ENCODE data around the gene AKNA.

Gene AKNA

GRCh38 chr9:114348261-114348905, 39.4 kb downstream of the AKNA start:
- H3K27me3 ChIP-seq (ENCODE audit: control insufficient read depth, insufficient read depth, low read length, poor library complexity, severe bottlenecking), result no peaks in the 10 kb centered on the region
- no peaks in the 10 kb centered on the region for H3K9me3 ChIP-seq (ENCODE audit: control insufficient read depth, low read length)
- H3K4me3 ChIP-seq (ENCODE audit: insufficient read depth, low read depth, low read length), result no peak overlapping the region
- H3K27ac ChIP-seq (ENCODE audit: insufficient read depth, low read depth, low read length, poor library complexity, severe bottlenecking), result no peak overlapping the region
- peaks cover 10% of the 10 kb centered on the region for H3K36me3 ChIP-seq (ENCODE audit: control insufficient read depth, insufficient read depth, low read length)
- peaks cover 13% of the 10 kb centered on the region for H3K4me1 ChIP-seq (ENCODE audit: control insufficient read depth, insufficient read depth, low read length)
- WGBS, 2 experiments, result 85% methylated on average over 12 of the region's 12 CpGs

- peaks cover 13% of the 10 kb centered on the region for H3K4me1 ChIP-seq (ENCODE audit: control insufficient read depth, insufficient read depth, low read length)
- no peaks in the 10 kb centered on the region for H3K9me3 ChIP-seq (ENCODE audit: control insufficient read depth, low read length)
- H3K4me3 ChIP-seq (ENCODE audit: insufficient read depth, low read depth, low read length), result no peak overlapping the region
- no peaks in the 10 kb centered on the region for H3K27me3 ChIP-seq (ENCODE audit: control insufficient read depth, insufficient read depth, low read length, poor library complexity, severe bottlenecking)
- WGBS, 2 experiments, result 85 to 87% methylated on average over 15 of the region's 15 CpGs
- no peak overlapping the region for H3K27ac ChIP-seq (ENCODE audit: insufficient read depth, low read depth, low read length, poor library complexity, severe bottlenecking)
- H3K36me3 ChIP-seq (ENCODE audit: control insufficient read depth, insufficient read depth, low read length), result peaks cover 10% of the 10 kb centered on the region
These were observed 40.1 kb downstream of the AKNA start for GRCh38 chr9:114347675-114348074.

GRCh38 chr9:114346146-114346545, 41.6 kb downstream of the AKNA start:
- Histone ChIP-seq H3K4me1 (ENCODE audit: control insufficient read depth, insufficient read depth, low read length) (peaks cover 13% of the 10 kb centered on the region), H3K36me3 (ENCODE audit: control insufficient read depth, insufficient read depth, low read length) (peaks cover 10% of the 10 kb centered on the region), H3K27me3 (ENCODE audit: control insufficient read depth, insufficient read depth, low read length, poor library complexity, severe bottlenecking) (no peaks in the 10 kb centered on the region), H3K27ac (ENCODE audit: insufficient read depth, low read depth, low read length, poor library complexity, severe bottlenecking) (no peak overlapping the region), H3K4me3 (ENCODE audit: insufficient read depth, low read depth, low read length) (no peak overlapping the region), H3K9me3 (ENCODE audit: control insufficient read depth, low read length) (no peaks in the 10 kb centered on the region)
- 95 to 97% methylated on average over 11 of the region's 11 CpGs for WGBS, 2 experiments

GRCh38 chr9:114345493-114346065, 42.2 kb downstream of the AKNA start:
- Histone ChIP-seq H3K36me3 (ENCODE audit: control insufficient read depth, insufficient read depth, low read length) (peaks cover 10% of the 10 kb centered on the region), H3K27me3 (ENCODE audit: control insufficient read depth, insufficient read depth, low read length, poor library complexity, severe bottlenecking) (no peaks in the 10 kb centered on the region), H3K4me3 (ENCODE audit: insufficient read depth, low read depth, low read length) (no peak overlapping the region), H3K9me3 (ENCODE audit: control insufficient read depth, low read length) (no peaks in the 10 kb centered on the region), H3K4me1 (ENCODE audit: control insufficient read depth, insufficient read depth, low read length) (peaks cover 13% of the 10 kb centered on the region), H3K27ac (ENCODE audit: insufficient read depth, low read depth, low read length, poor library complexity, severe bottlenecking) (no peak overlapping the region)
- 91 to 95% methylated on average over 7 of the region's 7 CpGs for WGBS, 2 experiments

GRCh38 chr9:114344692-114345091, 43.1 kb downstream of the AKNA start:
- no peaks in the 10 kb centered on the region for H3K27me3 ChIP-seq (ENCODE audit: control insufficient read depth, insufficient read depth, low read length, poor library complexity, severe bottlenecking)
- no peak overlapping the region for H3K27ac ChIP-seq (ENCODE audit: insufficient read depth, low read depth, low read length, poor library complexity, severe bottlenecking)
- H3K36me3 ChIP-seq (ENCODE audit: control insufficient read depth, insufficient read depth, low read length), result peaks cover 10% of the 10 kb centered on the region
- H3K4me3 ChIP-seq (ENCODE audit: insufficient read depth, low read depth, low read length), result no peak overlapping the region
- no peaks in the 10 kb centered on the region for H3K9me3 ChIP-seq (ENCODE audit: control insufficient read depth, low read length)
- 96 to 97% methylated on average over 3 of the region's 3 CpGs for WGBS, 2 experiments
- peaks cover 13% of the 10 kb centered on the region for H3K4me1 ChIP-seq (ENCODE audit: control insufficient read depth, insufficient read depth, low read length)

GRCh38 chr9:114344188-114344566, 43.6 kb downstream of the AKNA start:
- H3K4me1 ChIP-seq (ENCODE audit: control insufficient read depth, insufficient read depth, low read length), result peaks cover 9% of the 10 kb centered on the region
- no peak overlapping the region for H3K27ac ChIP-seq (ENCODE audit: insufficient read depth, low read depth, low read length, poor library complexity, severe bottlenecking)
- no peak overlapping the region for H3K4me3 ChIP-seq (ENCODE audit: insufficient read depth, low read depth, low read length)
- WGBS, 2 experiments, result 92 to 95% methylated on average over 11 of the region's 11 CpGs
- no peaks in the 10 kb centered on the region for H3K9me3 ChIP-seq (ENCODE audit: control insufficient read depth, low read length)
- H3K36me3 ChIP-seq (ENCODE audit: control insufficient read depth, insufficient read depth, low read length), result peaks cover 10% of the 10 kb centered on the region
- no peaks in the 10 kb centered on the region for H3K27me3 ChIP-seq (ENCODE audit: control insufficient read depth, insufficient read depth, low read length, poor library complexity, severe bottlenecking)

GRCh38 chr9:114343471-114344187, 44.2 kb downstream of the AKNA start:
- 96 to 98% methylated on average over 7 to 9 of the region's 9 CpGs for WGBS, 2 experiments
- Histone ChIP-seq H3K36me3 (ENCODE audit: control insufficient read depth, insufficient read depth, low read length) (peaks cover 10% of the 10 kb centered on the region), H3K9me3 (ENCODE audit: control insufficient read depth, low read length) (no peaks in the 10 kb centered on the region), H3K4me3 (ENCODE audit: insufficient read depth, low read depth, low read length) (no peak overlapping the region), H3K4me1 (ENCODE audit: control insufficient read depth, insufficient read depth, low read length) (peaks cover 3% of the 10 kb centered on the region), H3K27ac (ENCODE audit: insufficient read depth, low read depth, low read length, poor library complexity, severe bottlenecking) (no peak overlapping the region), H3K27me3 (ENCODE audit: control insufficient read depth, insufficient read depth, low read length, poor library complexity, severe bottlenecking) (no peaks in the 10 kb centered on the region)

GRCh38 chr9:114342755-114343440, 44.9 kb downstream of the AKNA start:
- no peaks in the 10 kb centered on the region for H3K9me3 ChIP-seq (ENCODE audit: control insufficient read depth, low read length)
- 89 to 90% methylated on average over 5 of the region's 5 CpGs for WGBS, 2 experiments
- H3K27me3 ChIP-seq (ENCODE audit: control insufficient read depth, insufficient read depth, low read length, poor library complexity, severe bottlenecking), result no peaks in the 10 kb centered on the region
- H3K4me1 ChIP-seq (ENCODE audit: control insufficient read depth, insufficient read depth, low read length), result no peaks in the 10 kb centered on the region
- H3K27ac ChIP-seq (ENCODE audit: insufficient read depth, low read depth, low read length, poor library complexity, severe bottlenecking), result no peak overlapping the region
- no peak overlapping the region for H3K4me3 ChIP-seq (ENCODE audit: insufficient read depth, low read depth, low read length)
- peaks cover 10% of the 10 kb centered on the region for H3K36me3 ChIP-seq (ENCODE audit: control insufficient read depth, insufficient read depth, low read length)

- no peaks in the 10 kb centered on the region for H3K9me3 ChIP-seq (ENCODE audit: control insufficient read depth, low read length)
- no peak overlapping the region for H3K27ac ChIP-seq (ENCODE audit: insufficient read depth, low read depth, low read length, poor library complexity, severe bottlenecking)
- WGBS, 2 experiments, result 93 to 94% methylated on average over 4 of the region's 4 CpGs
- no peaks in the 10 kb centered on the region for H3K27me3 ChIP-seq (ENCODE audit: control insufficient read depth, insufficient read depth, low read length, poor library complexity, severe bottlenecking)
- H3K36me3 ChIP-seq (ENCODE audit: control insufficient read depth, insufficient read depth, low read length), result peaks cover 6% of the 10 kb centered on the region
- H3K4me3 ChIP-seq (ENCODE audit: insufficient read depth, low read depth, low read length), result no peak overlapping the region
- no peaks in the 10 kb centered on the region for H3K4me1 ChIP-seq (ENCODE audit: control insufficient read depth, insufficient read depth, low read length)
These were observed 45.8 kb downstream of the AKNA start for GRCh38 chr9:114341991-114342390.

All from ectodermal cell (in vitro differentiated cells).